Kidney glomerular epithelial cell (primary cell): ENCODE results near the gene ELL2.
"Not testable (repeated sequence)": the region's sequence is repeated elsewhere in the genome, so short reads cannot be mapped to it uniquely, and the experiment has no call there.

Source experiments
- DNase-seq: peaks from one replicate; lab custom pipeline; 2025; lab: John Stamatoyannopoulos, UW

The ELL2 gene

GRCh38 chr5:95859661-95860060, 102.0 kb downstream of the ELL2 start:
- DNase-seq, result no peak

GRCh38 chr5:95858661-95859595, 102.7 kb downstream of the ELL2 start:
- peak; percentile 83 for DNase-seq

- peak; percentile 11 for DNase-seq
Observed at GRCh38 chr5:95858023-95858461, 103.6 kb downstream of the ELL2 start.

- DNase-seq, result no peak
Observed at GRCh38 chr5:95857185-95857945, 104.3 kb downstream of the ELL2 start.

- no peak for DNase-seq
Observed at GRCh38 chr5:95856501-95856981, 105.1 kb downstream of the ELL2 start.

- no peak for DNase-seq
Observed at GRCh38 chr5:95853490-95853889, 108.2 kb downstream of the ELL2 start.

GRCh38 chr5:95852567-95852966, 109.1 kb downstream of the ELL2 start:
- no peak for DNase-seq

GRCh38 chr5:95851141-95851540, 110.5 kb downstream of the ELL2 start:
- not testable (repeated sequence) for DNase-seq

- DNase-seq, result no peak
Observed at GRCh38 chr5:95850391-95850894, 111.2 kb downstream of the ELL2 start.

- DNase-seq, result no peak
Observed at GRCh38 chr5:95848701-95849100, 113.0 kb downstream of the ELL2 start.

GRCh38 chr5:95847261-95847592, 114.4 kb downstream of the ELL2 start:
- DNase-seq, result no peak

GRCh38 chr5:95846554-95847260, 114.9 kb downstream of the ELL2 start:
- DNase-seq, result peak; percentile 85

- DNase-seq, result no peak
Observed at GRCh38 chr5:95845391-95845790, 116.3 kb downstream of the ELL2 start.

- no peak for DNase-seq
Observed at GRCh38 chr5:95843733-95844223, 117.9 kb downstream of the ELL2 start.

- DNase-seq, result peak; percentile 28
Observed at GRCh38 chr5:95842854-95843544, 118.7 kb downstream of the ELL2 start.

- no peak for DNase-seq
Observed at GRCh38 chr5:95841914-95842812, 119.5 kb downstream of the ELL2 start.

- no peak for DNase-seq
Observed at GRCh38 chr5:95840956-95841705, 120.5 kb downstream of the ELL2 start.

- no peak for DNase-seq
Observed at GRCh38 chr5:95839658-95840057, 122.0 kb downstream of the ELL2 start.

- no peak for DNase-seq
Observed at GRCh38 chr5:95838556-95838955, 123.1 kb downstream of the ELL2 start.
